Measurements from ENCODE around the gene ANKRD65. TPM values are rescaled to one million over a fixed set of nuclear protein-coding genes. Genes with fewer than 3 reads are reported as not detected.
"Not testable (repeated sequence)": the region's sequence is repeated elsewhere in the genome, so short reads cannot be mapped to it uniquely, and the experiment has no call there.

Gene ANKRD65
- total RNA-seq, 1 donor from 2014 or later, result 4.0 TPM

DNA sequence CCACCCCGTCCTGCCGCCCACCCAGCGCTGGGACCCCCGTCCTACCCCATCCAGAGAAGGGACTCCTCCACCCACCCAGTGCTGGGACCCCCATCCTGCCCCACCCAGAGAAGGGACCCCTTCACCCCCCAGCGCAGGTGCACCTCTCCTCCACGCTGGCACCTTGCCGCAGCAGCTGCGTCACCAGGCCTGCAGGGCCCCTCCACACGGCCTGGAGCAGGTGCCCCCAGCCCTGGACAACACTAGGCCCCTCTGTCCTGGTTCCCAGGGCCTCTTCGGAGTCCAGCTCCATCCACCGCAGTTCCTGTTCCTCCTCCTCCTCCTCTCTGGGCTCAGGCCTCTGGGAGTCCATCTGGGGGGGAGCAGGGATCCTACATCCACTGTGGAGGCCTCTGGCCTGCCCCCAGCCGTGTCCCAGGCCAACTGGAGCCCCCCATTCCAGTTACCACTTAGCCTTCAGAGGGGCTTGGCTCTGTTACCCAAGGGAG is 378 bp downstream of the ANKRD65 start:
- DNase-seq (ENCODE audit: low read depth), result no peak
- no peak for TF ChIP-seq CTCF (conservative IDR thresholded peaks at IDR 0.05; ENCODE audit: low read depth, low read length)
- no peak overlapping the region for H3K4me3 ChIP-seq (ENCODE audit: low read depth, low read length)

- no peak for DNase-seq (ENCODE audit: low read depth)
- TF ChIP-seq CTCF (conservative IDR thresholded peaks at IDR 0.05; ENCODE audit: low read depth, low read length), result no peak
- no peak overlapping the region for H3K4me3 ChIP-seq (ENCODE audit: low read depth, low read length)
Measured at GRCh38 chr1:1419813-1420653, 1.0 kb downstream of the ANKRD65 start.

GRCh38 chr1:1419363-1419812 is 1.7 kb downstream of the ANKRD65 start:
- no peak for DNase-seq (ENCODE audit: low read depth)
- TF ChIP-seq CTCF (conservative IDR thresholded peaks at IDR 0.05; ENCODE audit: low read depth, low read length), result no peak
- H3K4me3 ChIP-seq (ENCODE audit: low read depth, low read length), result no peak overlapping the region

DNA sequence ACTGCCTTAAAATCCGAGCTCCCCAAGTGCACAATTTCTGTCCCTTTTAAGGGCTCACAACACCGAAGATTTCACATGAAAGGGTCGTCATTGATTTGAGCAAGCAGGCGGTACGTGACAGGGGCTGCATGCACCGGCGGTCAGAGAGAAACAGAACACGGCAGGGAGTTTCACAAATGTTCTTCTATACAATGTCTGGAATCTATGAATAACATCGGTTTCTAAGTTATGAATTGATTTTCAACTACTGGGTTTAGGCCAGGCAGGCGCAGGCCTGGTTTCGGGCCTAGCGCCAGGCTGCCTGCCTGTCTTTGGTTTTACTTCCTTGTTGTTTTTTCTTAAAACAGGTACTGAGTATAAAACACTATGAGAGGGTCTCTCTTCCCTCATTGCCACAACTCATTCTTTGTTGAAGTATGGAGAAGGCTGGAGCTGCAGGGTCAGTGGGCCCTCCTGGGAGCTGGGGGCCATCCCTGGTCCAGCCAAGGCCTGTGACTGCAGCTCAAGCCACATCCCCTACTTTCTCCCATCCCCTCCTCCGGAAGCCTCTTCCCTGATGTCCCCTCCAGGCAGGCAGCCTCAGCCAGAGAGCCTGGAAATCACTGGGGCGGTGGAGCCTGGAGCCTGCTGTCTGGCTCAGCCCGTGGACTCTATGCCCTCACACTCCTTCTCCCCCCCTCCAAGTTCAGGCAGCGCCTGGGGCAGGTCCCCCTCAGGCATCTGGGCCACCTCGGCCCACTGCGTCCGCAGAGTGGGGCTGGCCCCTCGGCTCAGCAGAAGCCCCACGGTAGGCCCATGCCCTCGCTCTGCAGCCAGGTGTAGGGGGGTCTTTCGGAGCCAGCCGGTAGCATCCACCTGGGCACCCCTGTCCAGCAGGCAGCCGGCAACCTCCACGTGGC is 2.4 kb downstream of the ANKRD65 start:
- DNase-seq (ENCODE audit: low read depth), result no peak
- no peak overlapping the region for H3K4me3 ChIP-seq (ENCODE audit: low read depth, low read length)
- no peak for TF ChIP-seq CTCF (conservative IDR thresholded peaks at IDR 0.05; ENCODE audit: low read depth, low read length)

- not testable (repeated sequence) for DNase-seq (ENCODE audit: low read depth); H3K4me3 ChIP-seq (ENCODE audit: low read depth, low read length)
Measured at GRCh38 chr1:1417825-1418463, 3.1 kb downstream of the ANKRD65 start.

- H3K4me3 ChIP-seq (ENCODE audit: low read depth, low read length); DNase-seq (ENCODE audit: low read depth): not testable (repeated sequence)
Measured at GRCh38 chr1:1417396-1417795, 3.7 kb downstream of the ANKRD65 start.

DNA sequence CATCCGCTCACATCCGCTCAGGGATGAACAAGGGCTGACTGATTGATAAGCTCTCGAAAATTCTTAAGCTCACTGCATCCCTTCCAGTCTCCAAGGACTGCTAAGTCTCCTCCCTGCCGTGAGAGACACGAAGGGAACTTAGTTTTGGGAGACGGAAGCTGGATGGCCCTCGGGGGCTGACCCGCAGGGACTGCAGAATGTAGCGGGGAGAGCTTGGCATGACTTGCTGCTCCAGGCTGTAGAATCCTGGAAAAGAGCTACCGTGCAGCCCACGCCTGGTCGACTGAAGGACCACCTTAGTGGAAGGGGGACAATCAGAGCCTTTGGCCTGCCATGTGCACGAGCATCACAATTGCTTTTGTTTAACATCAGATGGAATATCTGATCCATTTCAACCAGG is 5.3 kb downstream of the ANKRD65 start:
- no peak overlapping the region for H3K4me3 ChIP-seq (ENCODE audit: low read depth, low read length)
- DNase-seq (ENCODE audit: low read depth), result no peak
- TF ChIP-seq CTCF (conservative IDR thresholded peaks at IDR 0.05; ENCODE audit: low read depth, low read length), result no peak

GRCh38 chr1:1412311-1412902 is 8.7 kb downstream of the ANKRD65 start:
- not testable (repeated sequence) for DNase-seq (ENCODE audit: low read depth); H3K4me3 ChIP-seq (ENCODE audit: low read depth, low read length)

All from epithelial cell of proximal tubule (primary cell).